Keratinocyte (primary cell): ENCODE results near the gene PHF5A. TPM values are rescaled to one million over a fixed set of nuclear protein-coding genes. Genes with fewer than 3 reads are reported as not detected.

Experiments used
- DNase-seq: peaks from one replicate; pipeline ENCODE4 v3.0.0-alpha.2; 2011; ENCODE audit warnings: low read depth, missing footprints, low spot score
- FAIRE-seq: peaks from 2 replicates; lab custom pipeline; 2011; peaks lifted over from hg19 to GRCh38; lab: Jason Lieb, UNC
- H2AFZ ChIP-seq: 2 replicates; pipeline ENCODE4 v1.6.0; 2012; ENCODE audit warnings: low read length, control low read depth, inconsistent platforms; ENCODE audit not compliant: control insufficient read depth
- H3K27ac ChIP-seq: 2 replicates; pipeline ENCODE4 v1.5.1; 2011; ENCODE audit warnings: low read length; ENCODE audit not compliant: control insufficient read depth, insufficient read depth
- H3K27me3 ChIP-seq: 3 replicates; pipeline ENCODE4 v1.6.0; 2011; ENCODE audit warnings: low read length; ENCODE audit not compliant: control insufficient read depth, insufficient read depth; ENCODE audit errors: extremely low read depth
- H3K36me3 ChIP-seq, 2 experiments: 2 replicates in 1 of 2; 3 replicates in 1 of 2; pipeline ENCODE4 v1.5.1; 2011; ENCODE audit warnings: low read length in 2 of 2, mild to moderate bottlenecking in 1 of 2; ENCODE audit not compliant: control insufficient read depth in 2 of 2, insufficient read depth in 2 of 2; ENCODE audit errors: extremely low read depth in 1 of 2
- H3K4me1 ChIP-seq: 3 replicates; pipeline ENCODE4 v1.5.1; 2011; ENCODE audit warnings: low read length; ENCODE audit not compliant: control insufficient read depth, insufficient read depth; ENCODE audit errors: extremely low read depth
- H3K4me2 ChIP-seq: 3 replicates; pipeline ENCODE4 v1.6.0; 2011; ENCODE audit warnings: low read depth, low read length; ENCODE audit not compliant: control insufficient read depth, insufficient read depth; ENCODE audit errors: extremely low read depth
- H3K4me3 ChIP-seq, 3 experiments: fragments of 200-600 bp in 1 of 3; sonication (generic) in 1 of 3; 2 replicates in 2 of 3; 3 replicates in 1 of 3; pipeline ENCODE4 v1.5.1; 2011 to 2016; ENCODE audit warnings: low read length in 3 of 3, mild to moderate bottlenecking in 3 of 3, control low read depth in 2 of 3, inconsistent platforms in 1 of 3, low read depth in 1 of 3, mixed read lengths in 1 of 3, mixed run types in 1 of 3, moderate library complexity in 1 of 3; ENCODE audit not compliant: control insufficient read depth in 2 of 3, insufficient read depth in 2 of 3; ENCODE audit errors: extremely low read depth in 1 of 3
- H3K79me2 ChIP-seq: 2 replicates; pipeline ENCODE4 v1.6.0; 2012; ENCODE audit warnings: low read length; ENCODE audit not compliant: control insufficient read depth, insufficient read depth
- H3K9ac ChIP-seq: 3 replicates; pipeline ENCODE4 v1.6.0; 2011; ENCODE audit warnings: low read length; ENCODE audit not compliant: control insufficient read depth, insufficient read depth; ENCODE audit errors: extremely low read depth
- H3K9me1 ChIP-seq: 3 replicates; pipeline ENCODE4 v1.6.0; 2011; ENCODE audit warnings: low read length; ENCODE audit not compliant: control insufficient read depth, insufficient read depth; ENCODE audit errors: extremely low read depth
- H3K9me3 ChIP-seq: 2 replicates; pipeline ENCODE4 v1.5.1; 2012; ENCODE audit warnings: low read depth, low read length; ENCODE audit not compliant: control insufficient read depth
- H4K20me1 ChIP-seq: 3 replicates; pipeline ENCODE4 v1.6.0; 2011; ENCODE audit warnings: low read length; ENCODE audit not compliant: control insufficient read depth, insufficient read depth; ENCODE audit errors: extremely low read depth
- EZH2 ChIP-seq: IDR thresholded peaks from one replicate; pipeline ENCODE4 v1.6.1; 2012; ENCODE audit warnings: inconsistent platforms, mild to moderate bottlenecking, low read length, moderate library complexity
- dilution Hi-C: fragments of 300-500 bp; cut with MboI; formaldehyde crosslinking; loops from one replicate; pipeline ENCODE4 v1.7.0; 2020; ENCODE audit warnings: low sequenced_read_pairs; ENCODE audit not compliant: extremely low pct_ligation_motif_present
- polyA plus RNA-seq, 5 experiments: library from polyadenylated mRNA; depleted of rRNA in 3 of 5; stranded (reverse) in 3 of 5; stranded (forward) in 1 of 5; unstranded in 1 of 5; fragments of >200 nt; gene quantifications; 1 replicate in 1 of 5; 2 replicates in 3 of 5; 3 replicates in 1 of 5; pipeline versions ENCODE4 v1.2.1 to v1.2.3, GENCODE V29; 2011 to 2012; ENCODE audit warnings: missing spikeins in 2 of 5, low read depth in 1 of 5, low replicate concordance in 1 of 5
- TF ChIP-seq, protein P1 (sequence below), 3 experiments: IDR thresholded peaks in 1 of 3; conservative IDR thresholded peaks in 1 of 3; optimal IDR thresholded peaks in 1 of 3; 2 replicates in 2 of 3; 3 replicates in 1 of 3; pipeline versions ENCODE3 to v1.5.1; 2011; ENCODE audit warnings: low read length in 3 of 3, mild to moderate bottlenecking in 3 of 3, moderate library complexity in 2 of 3, control low read depth in 1 of 3, inconsistent platforms in 1 of 3; ENCODE audit not compliant: insufficient read depth in 2 of 3; ENCODE audit errors: extremely low read depth in 1 of 3

PHF5A gene
- polyA plus RNA-seq, 1 donor (not counting 4 experiments of a cell fraction or from before 2014, with no cell fraction given): 77.7 TPM

DNA sequence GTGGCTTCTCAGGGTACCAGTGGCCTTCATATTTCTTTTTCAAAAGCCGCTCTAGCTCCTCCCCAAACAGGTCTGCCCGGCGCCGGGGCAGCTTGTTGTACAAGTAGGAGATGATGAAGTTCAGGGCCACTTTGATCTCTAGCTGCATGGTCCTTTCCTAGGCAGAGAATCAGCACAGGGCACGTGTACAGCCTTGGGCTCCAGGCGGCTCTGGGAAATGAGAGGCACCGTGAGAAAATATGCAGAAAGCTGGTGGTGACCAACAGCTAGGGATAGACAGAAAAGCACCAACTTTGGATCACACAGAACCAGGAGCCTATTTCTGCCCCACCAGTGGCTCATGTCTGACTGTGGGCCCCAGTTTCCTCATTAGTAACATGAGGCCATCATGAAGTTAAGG, 31.3 kb downstream of the PHF5A start:
- Histone ChIP-seq H4K20me1 (peaks cover 13% of the 10 kb centered on the region), H3K36me3 (peaks cover 43 to 44% of the 10 kb centered on the region in 2 experiments), H3K4me3 (no peak overlapping the region), H3K9me1 (no peaks in the 10 kb centered on the region), H2AFZ (no peak overlapping the region), H3K4me1 (no peaks in the 10 kb centered on the region), H3K79me2 (peaks cover 72% of the 10 kb centered on the region), H3K4me2 (no peak overlapping the region), H3K27me3 (no peaks in the 10 kb centered on the region), H3K9ac (no peak overlapping the region), H3K9me3 (no peaks in the 10 kb centered on the region), H3K27ac (no peak overlapping the region)
- TF ChIP-seq EZH2: no peak
- TF ChIP-seq, protein P1, sequence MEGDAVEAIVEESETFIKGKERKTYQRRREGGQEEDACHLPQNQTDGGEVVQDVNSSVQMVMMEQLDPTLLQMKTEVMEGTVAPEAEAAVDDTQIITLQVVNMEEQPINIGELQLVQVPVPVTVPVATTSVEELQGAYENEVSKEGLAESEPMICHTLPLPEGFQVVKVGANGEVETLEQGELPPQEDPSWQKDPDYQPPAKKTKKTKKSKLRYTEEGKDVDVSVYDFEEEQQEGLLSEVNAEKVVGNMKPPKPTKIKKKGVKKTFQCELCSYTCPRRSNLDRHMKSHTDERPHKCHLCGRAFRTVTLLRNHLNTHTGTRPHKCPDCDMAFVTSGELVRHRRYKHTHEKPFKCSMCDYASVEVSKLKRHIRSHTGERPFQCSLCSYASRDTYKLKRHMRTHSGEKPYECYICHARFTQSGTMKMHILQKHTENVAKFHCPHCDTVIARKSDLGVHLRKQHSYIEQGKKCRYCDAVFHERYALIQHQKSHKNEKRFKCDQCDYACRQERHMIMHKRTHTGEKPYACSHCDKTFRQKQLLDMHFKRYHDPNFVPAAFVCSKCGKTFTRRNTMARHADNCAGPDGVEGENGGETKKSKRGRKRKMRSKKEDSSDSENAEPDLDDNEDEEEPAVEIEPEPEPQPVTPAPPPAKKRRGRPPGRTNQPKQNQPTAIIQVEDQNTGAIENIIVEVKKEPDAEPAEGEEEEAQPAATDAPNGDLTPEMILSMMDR (optimal IDR thresholded peaks at IDR 0.05 in 1 of 3, IDR thresholded peaks at IDR 0.05 in 1 of 3, conservative IDR thresholded peaks at IDR 0.05 in 1 of 3; ENCODE audit: extremely low read depth in 1 of 3, insufficient read depth in 2 of 3, low read length in 3 of 3): no peak
- DNase-seq (no peak), FAIRE-seq (no peak)
- dilution Hi-C loops: no loop called here

DNA sequence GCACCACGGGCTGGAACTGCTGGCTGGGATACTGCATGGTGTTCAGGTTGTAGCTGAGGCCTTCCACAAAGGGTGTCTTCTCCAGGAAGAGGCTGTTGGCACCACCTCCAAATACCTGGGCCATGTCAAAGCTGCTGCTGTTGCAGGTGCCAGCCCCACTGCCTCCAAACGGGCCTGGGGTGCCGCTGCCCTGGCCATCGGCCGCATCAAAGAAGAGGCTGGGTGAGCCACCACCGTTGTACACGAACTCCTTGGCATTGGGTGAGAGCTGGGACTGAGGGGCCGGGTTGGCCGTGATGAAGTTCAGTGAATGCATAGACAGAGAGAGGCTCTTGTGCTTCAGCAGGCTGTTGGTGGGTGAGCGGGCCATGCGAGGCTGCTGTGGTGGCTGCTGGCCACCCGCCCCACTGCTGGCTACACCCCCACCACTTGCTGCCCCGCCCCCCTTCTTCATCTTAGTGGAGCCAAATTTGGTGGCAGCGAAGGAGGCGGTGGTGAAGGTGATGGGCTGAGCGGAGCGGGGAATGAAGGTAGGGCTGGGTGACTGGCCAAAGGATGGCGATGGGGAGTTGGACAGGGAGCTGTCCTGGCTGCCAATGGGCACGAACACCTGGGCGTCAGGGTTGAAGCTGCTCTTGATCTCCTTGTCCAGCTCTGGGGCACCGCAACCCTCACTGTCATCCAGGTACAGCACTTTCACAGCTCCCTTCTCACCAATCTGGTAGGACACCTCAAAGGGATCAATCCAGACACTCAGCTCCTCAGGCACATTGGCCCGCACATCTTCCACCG, 32.0 kb downstream of the PHF5A start:
- FAIRE-seq: no peak
- no peaks in the 10 kb centered on the region for H3K9me3 ChIP-seq
- H4K20me1 ChIP-seq: peaks cover 12% of the 10 kb centered on the region
- no peaks in the 10 kb centered on the region for H3K27me3 ChIP-seq
- no peak for TF ChIP-seq EZH2
- TF ChIP-seq, protein P1 (optimal IDR thresholded peaks at IDR 0.05 in 1 of 3, IDR thresholded peaks at IDR 0.05 in 1 of 3, conservative IDR thresholded peaks at IDR 0.05 in 1 of 3; ENCODE audit: extremely low read depth in 1 of 3, insufficient read depth in 2 of 3, low read length in 3 of 3): no peak
- H3K4me3 ChIP-seq: no peak overlapping the region
- dilution Hi-C loops: no loop called here
- no peak overlapping the region for H3K27ac ChIP-seq
- H3K4me2 ChIP-seq: no peak overlapping the region
- H3K36me3 ChIP-seq: peaks cover 41 to 44% of the 10 kb centered on the region in 2 experiments
- H3K9ac ChIP-seq: no peak overlapping the region
- H3K4me1 ChIP-seq: no peaks in the 10 kb centered on the region
- peaks cover 66% of the 10 kb centered on the region for H3K79me2 ChIP-seq
- no peaks in the 10 kb centered on the region for H3K9me1 ChIP-seq
- DNase-seq: no peak
- H2AFZ ChIP-seq: no peak overlapping the region
